Measurements from ENCODE around the gene SDC1.
"Not testable (repeated sequence)": the region's sequence is repeated elsewhere in the genome, so short reads cannot be mapped to it uniquely, and the experiment has no call there.

Gene SDC1

DNA sequence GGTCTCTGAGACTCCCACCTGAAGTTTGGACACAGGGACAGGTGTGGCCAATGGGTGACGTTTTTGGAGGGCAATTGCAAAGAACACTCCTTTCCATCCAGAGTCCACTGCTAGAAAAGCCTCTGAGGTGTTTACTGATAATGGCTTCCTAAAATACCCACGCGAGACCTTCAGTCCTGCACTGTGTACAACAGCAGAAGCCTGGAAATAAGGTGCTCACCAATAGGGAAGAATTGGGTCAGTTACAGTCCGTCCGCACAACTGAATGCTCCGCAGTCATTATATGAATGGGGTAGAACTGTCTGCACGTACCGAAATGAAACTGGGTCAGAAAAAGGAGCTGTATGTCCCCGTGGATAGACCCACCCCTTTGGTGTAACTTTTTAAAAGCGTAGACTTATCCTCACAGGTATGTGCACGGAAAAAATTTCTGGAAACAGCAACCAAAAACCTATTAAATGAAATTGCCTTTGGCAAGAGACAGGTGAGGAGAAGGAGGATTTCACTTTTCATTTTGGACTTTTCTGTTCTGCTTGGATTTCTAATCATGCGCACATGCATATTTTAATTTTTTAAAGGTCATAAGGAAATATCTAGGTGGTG is 29.4 kb downstream of the SDC1 start:
- DNase-seq: no peak

DNA sequence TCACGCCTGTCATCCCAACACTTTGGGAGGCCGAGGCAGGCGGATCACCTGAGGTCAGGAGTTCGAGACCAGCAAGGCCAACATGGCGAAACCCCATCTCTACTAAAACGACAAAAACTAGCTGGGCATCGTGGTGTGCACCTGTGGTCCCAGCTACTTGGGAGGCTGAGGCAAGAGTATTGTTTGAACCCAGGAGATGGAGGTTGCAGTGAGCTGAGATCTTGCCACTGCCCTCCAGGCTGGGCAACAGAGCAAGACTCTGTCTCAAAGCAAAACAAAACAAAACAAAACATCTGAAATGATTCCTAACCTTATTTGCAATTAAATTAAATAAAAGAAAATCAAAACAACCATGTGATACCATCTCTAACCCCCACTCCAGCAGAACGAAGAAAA is 29.9 kb downstream of the SDC1 start:
- DNase-seq: not testable (repeated sequence)

- DNase-seq: no peak
Observed at GRCh38 chr2:20194097-20195015, 30.6 kb downstream of the SDC1 start.

GRCh38 chr2:20193185-20193584 is 31.7 kb downstream of the SDC1 start:
- DNase-seq: no peak

DNA sequence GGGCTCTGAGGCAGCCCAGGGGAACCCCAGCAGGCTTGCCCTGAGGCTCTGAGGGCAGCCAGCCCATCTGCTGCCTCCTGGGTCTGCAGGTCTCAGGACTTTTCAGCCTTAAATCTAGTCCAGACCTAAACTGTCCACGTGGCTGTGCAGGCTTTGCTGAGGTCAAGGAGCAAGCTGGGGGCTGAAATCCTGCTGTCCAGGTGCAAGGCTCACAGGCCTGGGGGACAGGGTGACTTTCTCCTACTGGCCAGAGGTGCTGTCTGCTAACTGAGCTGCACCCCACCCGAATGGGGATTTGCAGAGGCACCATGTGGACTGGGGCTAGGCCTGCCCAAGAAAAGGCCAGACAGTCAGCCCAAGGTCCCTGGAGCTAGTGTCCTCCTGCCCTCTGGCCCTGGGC is 32.1 kb downstream of the SDC1 start:
- no peak for DNase-seq

GRCh38 chr2:20191714-20192569 is 33.0 kb downstream of the SDC1 start:
- no peak for DNase-seq

GRCh38 chr2:20190876-20191713 is 33.8 kb downstream of the SDC1 start:
- DNase-seq: no peak

DNA sequence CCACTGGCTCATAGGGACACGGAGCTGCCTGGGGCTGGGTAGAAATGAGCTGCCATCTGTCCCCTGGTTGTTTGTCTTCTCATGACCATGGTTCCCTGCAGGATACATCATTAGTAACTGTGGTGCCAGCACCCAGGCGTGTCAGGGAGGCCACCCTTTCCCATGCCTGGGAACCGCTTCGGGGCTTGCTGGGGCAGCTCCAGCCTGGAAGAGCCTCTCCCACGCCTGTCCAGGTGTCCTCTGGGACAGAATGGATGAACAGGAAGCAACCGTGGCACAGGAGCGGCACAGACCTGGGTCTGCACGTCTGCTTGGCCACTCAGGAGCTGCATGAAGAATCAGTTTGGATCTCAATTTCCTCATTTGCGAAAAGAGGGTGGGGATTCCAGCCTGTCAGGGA is 34.8 kb downstream of the SDC1 start:
- DNase-seq: no peak

- DNase-seq: no peak
Observed at GRCh38 chr2:20189299-20189931, 35.5 kb downstream of the SDC1 start.

- DNase-seq: no peak
Observed at GRCh38 chr2:20188851-20189250, 36.1 kb downstream of the SDC1 start.

- DNase-seq: no peak
Observed at GRCh38 chr2:20188201-20188600, 36.7 kb downstream of the SDC1 start.

- no peak for DNase-seq
Observed at GRCh38 chr2:20187331-20187730, 37.6 kb downstream of the SDC1 start.

- no peak for DNase-seq
Observed at GRCh38 chr2:20186855-20187187, 38.1 kb downstream of the SDC1 start.

DNA sequence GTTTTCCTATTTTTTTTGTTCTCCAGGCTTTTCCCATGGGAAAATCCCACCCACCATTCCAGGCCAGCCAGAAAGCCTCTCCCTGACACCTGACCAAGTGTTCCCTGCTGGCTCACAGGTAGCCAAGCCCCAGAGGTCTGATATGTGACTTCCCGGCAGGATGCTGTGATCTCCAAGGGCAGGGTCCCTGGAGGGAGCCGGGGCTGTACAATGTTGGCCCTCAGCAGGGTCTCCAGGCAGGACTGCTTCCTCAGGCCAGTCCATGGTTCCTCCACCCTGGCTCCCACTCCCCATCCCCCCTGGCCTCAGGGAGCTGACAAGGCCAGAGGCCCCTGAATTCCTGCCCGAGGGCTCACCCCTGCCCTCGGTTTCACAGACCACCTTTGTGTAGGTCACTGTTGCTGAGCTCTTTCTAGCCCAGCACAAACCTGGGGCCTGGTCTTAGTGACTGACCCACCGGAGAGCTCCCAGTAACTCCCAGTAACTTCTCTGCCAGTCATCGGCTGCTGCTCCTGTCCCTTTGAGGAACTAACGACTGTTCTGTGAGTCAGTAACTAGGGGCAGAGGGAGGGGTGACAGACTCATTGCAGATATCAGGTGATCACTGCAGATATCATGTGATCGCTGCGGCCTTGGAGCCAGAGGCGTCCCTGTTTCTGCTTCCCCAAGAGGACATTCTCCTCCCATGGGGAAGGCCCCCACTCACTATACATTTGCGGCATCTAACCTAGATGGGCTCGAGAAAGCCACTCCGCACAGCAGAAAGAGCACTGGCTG is 38.7 kb downstream of the SDC1 start:
- DNase-seq: peak; percentile 48

DNA sequence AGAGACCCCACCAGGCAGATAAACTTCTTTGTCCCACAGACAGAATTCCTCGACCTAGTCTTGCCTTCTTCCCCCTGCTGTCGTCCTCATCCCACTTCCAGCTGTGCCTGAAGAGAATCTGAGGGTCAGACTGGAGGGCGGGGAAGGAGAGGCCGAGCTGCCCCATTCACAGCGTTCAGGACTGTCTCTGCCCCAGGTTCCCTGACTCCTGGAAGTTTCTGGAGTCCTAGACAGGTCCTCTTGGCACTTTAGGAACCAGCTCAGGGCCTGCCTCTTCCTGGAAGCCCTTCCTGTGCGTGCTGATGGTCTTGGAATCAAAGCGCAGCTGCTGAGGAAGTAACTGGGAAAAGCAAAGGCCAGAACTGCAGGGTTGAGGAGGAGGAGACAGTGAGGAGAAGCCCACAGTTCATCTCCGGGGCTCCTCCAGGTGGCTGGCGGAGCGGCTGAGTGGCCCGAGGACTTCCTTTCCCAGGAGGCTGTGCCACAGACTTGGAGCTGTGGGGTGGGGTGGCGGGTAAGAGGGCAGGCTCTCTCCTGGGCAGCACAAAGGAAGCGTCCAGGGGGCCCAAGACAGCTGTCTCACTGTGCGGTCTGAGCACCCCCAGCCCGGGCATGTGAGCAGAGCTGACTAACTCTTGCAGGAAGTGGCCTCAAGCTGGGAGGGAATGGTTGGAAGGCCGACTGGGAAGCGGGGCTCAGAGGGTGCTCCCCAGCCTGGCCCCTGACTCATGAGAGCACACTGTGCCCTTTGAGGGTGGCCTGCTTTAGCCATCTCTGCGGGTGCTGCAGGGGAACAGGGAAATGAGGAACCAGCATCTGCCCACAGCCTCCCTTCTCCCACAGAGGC is 39.5 kb downstream of the SDC1 start:
- DNase-seq: no peak

- DNase-seq: no peak
Observed at GRCh38 chr2:20184067-20184938, 40.6 kb downstream of the SDC1 start.

GRCh38 chr2:20183373-20183772 is 41.6 kb downstream of the SDC1 start:
- DNase-seq: no peak

- DNase-seq: no peak
Observed at GRCh38 chr2:20182241-20182931, 42.5 kb downstream of the SDC1 start.

GRCh38 chr2:20181761-20182160 is 43.2 kb downstream of the SDC1 start:
- no peak for DNase-seq
